Measurements from ENCODE around the gene ACVRL1. TPM values are rescaled to one million over a fixed set of nuclear protein-coding genes. Genes with fewer than 3 reads are reported as not detected.

Gene ACVRL1
- total and polyA plus RNA-seq, 9 of the 15 experiments (the other 6 are each of a cell fraction or from before 2014, with no cell fraction given): 0.07 to 1.4 (median 0.30) TPM

GRCh38 chr12:51868821-51869495 is 38.3 kb upstream of the ACVRL1 start (continued):
- TF ChIP-seq GABPB1 (CRISPR knock-in tag; IDR thresholded peaks at IDR 0.05): 0 out of 2 replicates have a peak, but pooled peaks have one; percentile 40
- no peak for TF ChIP-seq ZNF518B (CRISPR knock-in tag; IDR thresholded peaks at IDR 0.05)
- TF ChIP-seq ZNF311 (CRISPR knock-in tag; IDR thresholded peaks at IDR 0.05): no peak
- no peak for TF ChIP-seq E2F5 (CRISPR knock-in tag; IDR thresholded peaks at IDR 0.05)
- no peak for TF ChIP-seq RUNX1 (IDR thresholded peaks at IDR 0.05; ENCODE audit: low read depth)
- no peak for TF ChIP-seq CEBPB (tag; IDR thresholded peaks at IDR 0.05)
- TF ChIP-seq CREM (IDR thresholded peaks at IDR 0.05; ENCODE audit: low read depth): no peak
- TF ChIP-seq RHOXF2B (CRISPR knock-in tag; conservative IDR thresholded peaks at IDR 0.05): no peak
- TF ChIP-seq FOXA1 (IDR thresholded peaks at IDR 0.05; ENCODE audit: borderline replicate concordance): no peak
- TF ChIP-seq CREB3 (tag; conservative IDR thresholded peaks at IDR 0.05; ENCODE audit: low read depth): no peak
- TF ChIP-seq CCAR2 (IDR thresholded peaks at IDR 0.05; ENCODE audit: low read depth, low read length): no peak
- no peak for TF ChIP-seq POLR3A (IDR thresholded peaks at IDR 0.05; ENCODE audit: borderline replicate concordance, extremely low read depth, insufficient read depth, insufficient read length)
- peak; percentile 79; the same call in 1 of the 2 replicates for TF ChIP-seq HES1 (IDR thresholded peaks at IDR 0.05; ENCODE audit: low read depth)
- peak; percentile 28; the same call in 1 of the 2 replicates for TF ChIP-seq CTBP1 (IDR thresholded peaks at IDR 0.05; ENCODE audit: borderline replicate concordance)
- TF ChIP-seq DPF2 (IDR thresholded peaks at IDR 0.05): no peak
- no peak for TF ChIP-seq ZNF140 (CRISPR knock-in tag; IDR thresholded peaks at IDR 0.05)
- TF ChIP-seq TSHZ1 (CRISPR knock-in tag; IDR thresholded peaks at IDR 0.05): no peak
